ENCODE results near the gene EFTUD2. TPM values are rescaled to one million over a fixed set of nuclear protein-coding genes. Genes with fewer than 3 reads are reported as not detected.

Gene EFTUD2
- total and polyA plus RNA-seq, 2 donors (not counting 1 experiment from before 2014, with no cell fraction given) = 43.2 to 133 TPM

- H3K9me3 ChIP-seq (ENCODE audit: control extremely low read depth in 1 of 3, control insufficient read depth in 2 of 3, insufficient read depth in 1 of 3, low read length in 2 of 3) = no peaks in the 10 kb centered on the region
- CTCF ChIA-PET = interaction anchor here (1.2 to 9.7 kb wide), 5 partner anchors 10 to 334 kb away, joined by 4 to 208 read pairs (median 6); no protein-coding TSS in a partner anchor
- no peaks in the 10 kb centered on the region for H3K27me3 ChIP-seq (replicated peaks in 1 of 4; ENCODE audit: control extremely low read depth in 1 of 4, control insufficient read depth in 3 of 4, insufficient read depth in 4 of 4, low read length in 3 of 4)
- H2AFZ ChIP-seq (ENCODE audit: insufficient read depth, low read depth, low read length, poor library complexity, severe bottlenecking) = no peak overlapping the region
- ATAC-seq (ENCODE audit: low read depth) (no peak), DNase-seq (no peak)
- Mint-ChIP-seq H3K27me3 (no peaks in the 10 kb centered on the region), H3K9me3 (ENCODE audit: insufficient read depth) (no peaks in the 10 kb centered on the region), H3K27ac (no peak overlapping the region), H3K4me1 (no peaks in the 10 kb centered on the region), H3K4me3 (no peak overlapping the region)
- no peak overlapping the region for H3K27ac ChIP-seq (ENCODE audit: low read length in 2 of 2)
- no peaks in the 10 kb centered on the region for H3K79me2 ChIP-seq (ENCODE audit: control insufficient read depth, insufficient read depth, low read length)
- intact Hi-C loops (cut with micrococcal nuclease) = no loop called here
- TF ChIP-seq CTCF (IDR thresholded peaks at IDR 0.05) = no peak
- TF ChIP-seq EZH2 (IDR thresholded peaks at IDR 0.05; ENCODE audit: borderline replicate concordance, insufficient read depth, low read depth, low read length, poor library complexity, severe bottlenecking) = no peak
- WGBS (ENCODE audit: insufficient coverage) = 100% methylated on average over 2 of the region's 3 CpGs
- H3K4me1 ChIP-seq (ENCODE audit: control insufficient read depth in 2 of 2, insufficient read depth in 2 of 2, low read length in 2 of 2) = no peaks in the 10 kb centered on the region
- H3K4me2 ChIP-seq (replicated peaks; ENCODE audit: low read depth, low read length, poor library complexity, severe bottlenecking) = no peak overlapping the region
- H3K4me3 ChIP-seq (ENCODE audit: control extremely low read depth in 1 of 5, extremely low read depth in 1 of 5, insufficient read depth in 1 of 5, low read depth in 2 of 5, low read length in 4 of 5) = no peak overlapping the region
- peaks cover 5% of the 10 kb centered on the region for H4K20me1 ChIP-seq (ENCODE audit: control insufficient read depth, insufficient read depth, low read length, poor library complexity, severe bottlenecking)
- no peak overlapping the region for H3K9ac ChIP-seq (ENCODE audit: low read length)
- POLR2A ChIA-PET = interaction anchor here (0.7 kb wide), 2 partner anchors 89 to 669 kb away, joined by 7 read pairs; no protein-coding TSS in a partner anchor
- H3K36me3 ChIP-seq (replicated peaks in 1 of 2; ENCODE audit: control extremely low read depth in 1 of 2, control insufficient read depth in 1 of 2, extremely low read depth in 1 of 2, insufficient read depth in 2 of 2, low read length in 1 of 2) = peaks cover 10 to 79% of the 10 kb centered on the region in 2 experiments
Observed at GRCh38 chr17:44867841-44868240, 31.4 kb downstream of the EFTUD2 start.

GRCh38 chr17:44865931-44866330, 33.3 kb downstream of the EFTUD2 start:
- H3K79me2 ChIP-seq (ENCODE audit: control insufficient read depth, insufficient read depth, low read length) = no peaks in the 10 kb centered on the region
- TF ChIP-seq CTCF (IDR thresholded peaks at IDR 0.05) (no peak), EZH2 (IDR thresholded peaks at IDR 0.05; ENCODE audit: borderline replicate concordance, insufficient read depth, low read depth, low read length, poor library complexity, severe bottlenecking) (no peak)
- H3K4me1 ChIP-seq (ENCODE audit: control insufficient read depth in 2 of 2, insufficient read depth in 2 of 2, low read length in 2 of 2) = no peaks in the 10 kb centered on the region
- no peak overlapping the region for H3K4me3 ChIP-seq (ENCODE audit: control extremely low read depth in 1 of 5, extremely low read depth in 1 of 5, insufficient read depth in 1 of 5, low read depth in 2 of 5, low read length in 4 of 5)
- 97% methylated on average over 6 of the region's 6 CpGs for WGBS (ENCODE audit: insufficient coverage)
- peaks cover 5 to 79% of the 10 kb centered on the region in 2 experiments for H3K36me3 ChIP-seq (replicated peaks in 1 of 2; ENCODE audit: control extremely low read depth in 1 of 2, control insufficient read depth in 1 of 2, extremely low read depth in 1 of 2, insufficient read depth in 2 of 2, low read length in 1 of 2)
- no peak overlapping the region for H3K27ac ChIP-seq (ENCODE audit: low read length in 2 of 2)
- no peak overlapping the region for H3K9ac ChIP-seq (ENCODE audit: low read length)
- Mint-ChIP-seq H3K27me3 (no peaks in the 10 kb centered on the region), H3K4me3 (no peak overlapping the region), H3K9me3 (ENCODE audit: insufficient read depth) (no peaks in the 10 kb centered on the region), H3K4me1 (no peaks in the 10 kb centered on the region), H3K27ac (no peak overlapping the region)
- ChIA-PET CTCF (interaction anchor here (0.6 to 9.7 kb wide), 9 partner anchors 9 to 895 kb away, joined by 3 to 208 read pairs (median 5); partner anchors contain the start of gene EFTUD2), POLR2A (no interaction called here)
- no peaks in the 10 kb centered on the region for H3K9me3 ChIP-seq (ENCODE audit: control extremely low read depth in 1 of 3, control insufficient read depth in 2 of 3, insufficient read depth in 1 of 3, low read length in 2 of 3)
- H2AFZ ChIP-seq (ENCODE audit: insufficient read depth, low read depth, low read length, poor library complexity, severe bottlenecking) = no peak overlapping the region
- H3K27me3 ChIP-seq (replicated peaks in 1 of 4; ENCODE audit: control extremely low read depth in 1 of 4, control insufficient read depth in 3 of 4, insufficient read depth in 4 of 4, low read length in 3 of 4) = no peaks in the 10 kb centered on the region
- no peak for ATAC-seq (ENCODE audit: low read depth)
- peaks cover 5% of the 10 kb centered on the region for H4K20me1 ChIP-seq (ENCODE audit: control insufficient read depth, insufficient read depth, low read length, poor library complexity, severe bottlenecking)
- no peak overlapping the region for H3K4me2 ChIP-seq (replicated peaks; ENCODE audit: low read depth, low read length, poor library complexity, severe bottlenecking)
- intact Hi-C loops (cut with micrococcal nuclease) = loop anchor here (1.0 kb wide), 2 partner anchors 87 to 91 kb away; no protein-coding TSS in a partner anchor
- no peak for DNase-seq

Measured in B cell (primary cell).